ENCODE data around the gene CKS1B.
A peak's percentile ranks its signal among the peaks of the same experiment; 100 is the strongest.

CKS1B gene

GRCh38 chr1:154940651-154941194 is 33.8 kb upstream of the CKS1B start:
- Histone ChIP-seq H3K27me3 (ENCODE audit: low read depth, low read length) (no peaks in the 10 kb centered on the region), H3K4me2 (ENCODE audit: low read length) (peak overlapping the region; percentile 85), H3K4me1 (ENCODE audit: low read length) (peaks cover 61% of the 10 kb centered on the region), H3K9ac (ENCODE audit: low read length) (peak overlapping the region; percentile 82; the same call in 1 of the 2 replicates), H3K27ac (ENCODE audit: low read length) (peak overlapping the region; percentile 22), H2AFZ (ENCODE audit: low read depth, low read length) (no peak overlapping the region), H3K79me2 (ENCODE audit: low read length) (peaks cover 7% of the 10 kb centered on the region), H3K36me3 (replicated peaks; ENCODE audit: low read depth, low read length) (no peaks in the 10 kb centered on the region), H4K20me1 (ENCODE audit: insufficient read depth, low read length) (no peaks in the 10 kb centered on the region), H3K9me3 (ENCODE audit: insufficient read depth, low read length) (no peaks in the 10 kb centered on the region), H3K4me3 (ENCODE audit: low read length) (peak overlapping the region; percentile 13)
- no peak for TF ChIP-seq EZH2phosphoT487 (IDR thresholded peaks at IDR 0.05; ENCODE audit: low read depth)
- no peak for TF ChIP-seq CTCF (IDR thresholded peaks at IDR 0.05; ENCODE audit: low read depth, low read length)

- H3K27ac ChIP-seq (ENCODE audit: low read length) = peak overlapping the region; percentile 88
- H3K27me3 ChIP-seq (ENCODE audit: low read depth, low read length) = no peaks in the 10 kb centered on the region
- no peak for TF ChIP-seq CTCF (IDR thresholded peaks at IDR 0.05; ENCODE audit: low read depth, low read length)
- TF ChIP-seq EZH2phosphoT487 (IDR thresholded peaks at IDR 0.05; ENCODE audit: low read depth) = no peak
- peak overlapping the region; percentile 85 for H3K4me2 ChIP-seq (ENCODE audit: low read length)
- H4K20me1 ChIP-seq (ENCODE audit: insufficient read depth, low read length) = no peaks in the 10 kb centered on the region
- H3K9ac ChIP-seq (ENCODE audit: low read length) = peak overlapping the region; percentile 82
- H3K36me3 ChIP-seq (replicated peaks; ENCODE audit: low read depth, low read length) = no peaks in the 10 kb centered on the region
- no peak overlapping the region for H2AFZ ChIP-seq (ENCODE audit: low read depth, low read length)
- no peaks in the 10 kb centered on the region for H3K9me3 ChIP-seq (ENCODE audit: insufficient read depth, low read length)
- no peaks in the 10 kb centered on the region for H3K79me2 ChIP-seq (ENCODE audit: low read length)
- H3K4me3 ChIP-seq (ENCODE audit: low read length) = peak overlapping the region; percentile 69
- peaks cover 57% of the 10 kb centered on the region for H3K4me1 ChIP-seq (ENCODE audit: low read length)
Observed at GRCh38 chr1:154941333-154942013, 33.0 kb upstream of the CKS1B start.

- H3K4me3 ChIP-seq (ENCODE audit: low read length) = peak overlapping the region; percentile 36
- H3K36me3 ChIP-seq (replicated peaks; ENCODE audit: low read depth, low read length) = no peaks in the 10 kb centered on the region
- no peaks in the 10 kb centered on the region for H4K20me1 ChIP-seq (ENCODE audit: insufficient read depth, low read length)
- TF ChIP-seq CTCF (IDR thresholded peaks at IDR 0.05; ENCODE audit: low read depth, low read length) (peak; percentile 97), EZH2phosphoT487 (IDR thresholded peaks at IDR 0.05; ENCODE audit: low read depth) (no peak)
- peaks cover 54% of the 10 kb centered on the region for H3K4me1 ChIP-seq (ENCODE audit: low read length)
- no peaks in the 10 kb centered on the region for H3K27me3 ChIP-seq (ENCODE audit: low read depth, low read length)
- no peaks in the 10 kb centered on the region for H3K9me3 ChIP-seq (ENCODE audit: insufficient read depth, low read length)
- peak overlapping the region; percentile 85 for H3K4me2 ChIP-seq (ENCODE audit: low read length)
- H3K79me2 ChIP-seq (ENCODE audit: low read length) = no peaks in the 10 kb centered on the region
- no peak overlapping the region for H2AFZ ChIP-seq (ENCODE audit: low read depth, low read length)
- H3K27ac ChIP-seq (ENCODE audit: low read length) = peak overlapping the region; percentile 88
- H3K9ac ChIP-seq (ENCODE audit: low read length) = peak overlapping the region; percentile 29; the same call in 1 of the 2 replicates
Observed at GRCh38 chr1:154943649-154944400, 30.7 kb upstream of the CKS1B start.
